ENCODE results near the gene GPC2.

The GPC2 gene

DNA sequence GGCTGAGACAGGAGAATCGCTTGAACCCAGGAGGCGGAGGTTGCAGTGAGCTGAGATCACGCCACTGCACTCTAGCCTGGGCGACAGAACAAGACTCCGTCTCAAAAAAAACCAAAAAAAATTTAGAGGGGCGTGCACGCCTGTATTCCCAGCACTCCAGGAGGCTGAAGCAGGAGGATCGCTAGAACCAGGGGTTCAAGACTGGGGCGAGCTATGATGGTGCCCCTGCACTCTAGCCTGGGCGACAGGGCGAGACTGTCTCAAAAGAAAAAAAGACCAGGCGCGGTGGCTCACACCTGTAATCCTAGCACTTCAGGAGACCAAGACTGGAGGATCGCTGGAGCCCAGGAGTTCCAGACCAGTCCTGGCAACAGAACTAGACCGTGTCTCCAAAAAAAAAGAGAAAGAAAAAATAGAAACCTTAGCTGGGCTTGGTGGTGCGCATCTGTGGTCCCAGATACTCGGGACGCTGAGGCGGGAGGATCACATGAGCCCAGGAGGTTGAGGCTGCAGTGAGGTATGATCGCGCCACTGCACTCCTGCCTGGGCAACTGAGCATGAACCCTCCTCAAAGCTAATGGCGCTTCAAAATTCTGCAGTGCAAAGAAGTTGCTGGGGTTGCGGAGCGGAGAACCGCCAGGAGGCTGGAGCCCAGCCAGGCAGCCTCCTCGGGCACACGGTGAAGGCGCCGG is 50.8 kb downstream of the GPC2 start:
- H4K20me1 ChIP-seq (ENCODE audit: insufficient read depth, low read length) = no peaks in the 10 kb centered on the region
- H3K9ac ChIP-seq (ENCODE audit: low read length) = peak overlapping the region; percentile 86
- H3K27me3 ChIP-seq (replicated peaks; ENCODE audit: insufficient read depth, low read length) = no peaks in the 10 kb centered on the region
- H3K4me2 ChIP-seq (ENCODE audit: low read depth, low read length) = peak overlapping the region; percentile 99
- peak overlapping the region; percentile 95 for H3K27ac ChIP-seq (ENCODE audit: low read length)
- H3K36me3 ChIP-seq (replicated peaks; ENCODE audit: insufficient read depth, low read length) = no peaks in the 10 kb centered on the region
- H3K9me3 ChIP-seq (replicated peaks; ENCODE audit: insufficient read depth, low read length) = no peaks in the 10 kb centered on the region
- H2AFZ ChIP-seq (ENCODE audit: low read length) = peak overlapping the region; percentile 90
- H3K9me2 ChIP-seq (replicated peaks; ENCODE audit: insufficient read depth, low read length) = no peaks in the 10 kb centered on the region
- H3K79me2 ChIP-seq (ENCODE audit: low read length) = peaks cover 7% of the 10 kb centered on the region; the same call in 1 of the 2 replicates
- H3F3A ChIP-seq (ENCODE audit: insufficient read depth, low read length) = peaks cover 20% of the 10 kb centered on the region
- TF ChIP-seq EZH2phosphoT487 (IDR thresholded peaks at IDR 0.05; ENCODE audit: low read length) = no peak
- no peak for TF ChIP-seq EZH2 (optimal IDR thresholded peaks at IDR 0.05; ENCODE audit: low read depth, low read length)
- TF ChIP-seq, protein P1, sequence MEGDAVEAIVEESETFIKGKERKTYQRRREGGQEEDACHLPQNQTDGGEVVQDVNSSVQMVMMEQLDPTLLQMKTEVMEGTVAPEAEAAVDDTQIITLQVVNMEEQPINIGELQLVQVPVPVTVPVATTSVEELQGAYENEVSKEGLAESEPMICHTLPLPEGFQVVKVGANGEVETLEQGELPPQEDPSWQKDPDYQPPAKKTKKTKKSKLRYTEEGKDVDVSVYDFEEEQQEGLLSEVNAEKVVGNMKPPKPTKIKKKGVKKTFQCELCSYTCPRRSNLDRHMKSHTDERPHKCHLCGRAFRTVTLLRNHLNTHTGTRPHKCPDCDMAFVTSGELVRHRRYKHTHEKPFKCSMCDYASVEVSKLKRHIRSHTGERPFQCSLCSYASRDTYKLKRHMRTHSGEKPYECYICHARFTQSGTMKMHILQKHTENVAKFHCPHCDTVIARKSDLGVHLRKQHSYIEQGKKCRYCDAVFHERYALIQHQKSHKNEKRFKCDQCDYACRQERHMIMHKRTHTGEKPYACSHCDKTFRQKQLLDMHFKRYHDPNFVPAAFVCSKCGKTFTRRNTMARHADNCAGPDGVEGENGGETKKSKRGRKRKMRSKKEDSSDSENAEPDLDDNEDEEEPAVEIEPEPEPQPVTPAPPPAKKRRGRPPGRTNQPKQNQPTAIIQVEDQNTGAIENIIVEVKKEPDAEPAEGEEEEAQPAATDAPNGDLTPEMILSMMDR (IDR thresholded peaks at IDR 0.05; ENCODE audit: low read length) = no peak
- peaks cover 15% of the 10 kb centered on the region for H3K4me1 ChIP-seq (ENCODE audit: low read length)
- DNase-seq = no peak
- H3K4me3 ChIP-seq (ENCODE audit: low read length) = peak overlapping the region; percentile 78

DNA sequence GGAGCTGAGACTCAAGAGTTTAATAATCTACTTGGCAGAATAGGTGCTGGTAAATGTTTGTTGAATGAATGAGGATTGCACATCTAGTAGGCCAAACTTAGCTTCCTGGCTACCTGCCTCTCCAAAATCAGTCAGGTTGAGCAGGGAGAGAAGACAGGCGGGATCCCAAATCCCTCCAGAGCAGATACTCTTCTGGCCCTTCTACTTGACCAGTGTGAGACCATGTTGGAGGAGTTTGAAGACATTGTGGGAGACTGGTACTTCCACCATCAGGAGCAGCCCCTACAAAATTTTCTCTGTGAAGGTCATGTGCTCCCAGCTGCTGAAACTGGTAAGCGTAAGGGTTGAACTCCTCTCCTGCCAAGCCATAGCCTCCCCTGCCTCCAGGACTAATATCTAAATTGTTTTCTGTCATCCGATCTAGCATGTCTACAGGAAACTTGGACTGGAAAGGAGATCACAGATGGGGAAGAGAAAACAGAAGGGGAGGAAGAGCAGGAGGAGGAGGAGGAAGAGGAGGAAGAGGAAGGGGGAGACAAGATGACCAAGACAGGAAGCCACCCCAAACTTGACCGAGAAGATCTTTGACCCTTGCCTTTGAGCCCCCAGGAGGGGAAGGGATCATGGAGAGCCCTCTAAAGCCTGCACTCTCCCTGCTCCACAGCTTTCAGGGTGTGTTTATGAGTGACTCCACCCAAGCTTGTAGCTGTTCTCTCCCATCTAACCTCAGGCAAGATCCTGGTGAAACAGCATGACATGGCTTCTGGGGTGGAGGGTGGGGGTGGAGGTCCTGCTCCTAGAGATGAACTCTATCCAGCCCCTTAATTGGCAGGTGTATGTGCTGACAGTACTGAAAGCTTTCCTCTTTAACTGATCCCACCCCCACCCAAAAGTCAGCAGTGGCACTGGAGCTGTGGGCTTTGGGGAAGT is 52.6 kb downstream of the GPC2 start:
- Histone ChIP-seq H3F3A (ENCODE audit: insufficient read depth, low read length) (peaks cover 26% of the 10 kb centered on the region), H3K4me3 (ENCODE audit: low read length) (no peak overlapping the region), H3K4me2 (ENCODE audit: low read depth, low read length) (no peak overlapping the region), H3K36me3 (replicated peaks; ENCODE audit: insufficient read depth, low read length) (no peaks in the 10 kb centered on the region), H3K4me1 (ENCODE audit: low read length) (peaks cover 16% of the 10 kb centered on the region), H3K9me3 (replicated peaks; ENCODE audit: insufficient read depth, low read length) (no peaks in the 10 kb centered on the region), H3K27ac (ENCODE audit: low read length) (no peak overlapping the region), H4K20me1 (ENCODE audit: insufficient read depth, low read length) (no peaks in the 10 kb centered on the region), H3K9ac (ENCODE audit: low read length) (no peak overlapping the region), H3K27me3 (replicated peaks; ENCODE audit: insufficient read depth, low read length) (no peaks in the 10 kb centered on the region), H3K9me2 (replicated peaks; ENCODE audit: insufficient read depth, low read length) (no peaks in the 10 kb centered on the region), H3K79me2 (ENCODE audit: low read length) (peaks cover 7% of the 10 kb centered on the region; the same call in 1 of the 2 replicates), H2AFZ (ENCODE audit: low read length) (no peak overlapping the region)
- TF ChIP-seq EZH2 (optimal IDR thresholded peaks at IDR 0.05; ENCODE audit: low read depth, low read length) (no peak), EZH2phosphoT487 (IDR thresholded peaks at IDR 0.05; ENCODE audit: low read length) (no peak)
- TF ChIP-seq, protein P1 (IDR thresholded peaks at IDR 0.05; ENCODE audit: low read length) = no peak
- DNase-seq = no peak

- H3K4me3 ChIP-seq (ENCODE audit: low read length) = no peak overlapping the region
- H3K4me1 ChIP-seq (ENCODE audit: low read length) = 0 out of 2 replicates have a peak, but pooled peaks cover 6% of the 10 kb centered on the region
- H2AFZ ChIP-seq (ENCODE audit: low read length) = no peak overlapping the region
- H4K20me1 ChIP-seq (ENCODE audit: insufficient read depth, low read length) = no peaks in the 10 kb centered on the region
- H3K9ac ChIP-seq (ENCODE audit: low read length) = no peak overlapping the region
- no peaks in the 10 kb centered on the region for H3K36me3 ChIP-seq (replicated peaks; ENCODE audit: insufficient read depth, low read length)
- H3K9me2 ChIP-seq (replicated peaks; ENCODE audit: insufficient read depth, low read length) = no peaks in the 10 kb centered on the region
- peaks cover 22% of the 10 kb centered on the region for H3F3A ChIP-seq (ENCODE audit: insufficient read depth, low read length)
- peaks cover 18% of the 10 kb centered on the region for H3K79me2 ChIP-seq (ENCODE audit: low read length)
- H3K27me3 ChIP-seq (replicated peaks; ENCODE audit: insufficient read depth, low read length) = no peaks in the 10 kb centered on the region
- no peaks in the 10 kb centered on the region for H3K9me3 ChIP-seq (replicated peaks; ENCODE audit: insufficient read depth, low read length)
- H3K4me2 ChIP-seq (ENCODE audit: low read depth, low read length) = no peak overlapping the region
- TF ChIP-seq EZH2phosphoT487 (IDR thresholded peaks at IDR 0.05; ENCODE audit: low read length) = no peak
- no peak for TF ChIP-seq EZH2 (optimal IDR thresholded peaks at IDR 0.05; ENCODE audit: low read depth, low read length)
- TF ChIP-seq, protein P1 (IDR thresholded peaks at IDR 0.05; ENCODE audit: low read length) = no peak
- no peak overlapping the region for H3K27ac ChIP-seq (ENCODE audit: low read length)
- no peak for DNase-seq
Measured at GRCh38 chr7:100122568-100122967, 54.6 kb downstream of the GPC2 start.
